Liver (tissue), 9 donors: ENCODE data around the gene UBA1. TPM values are rescaled to one million over a fixed set of nuclear protein-coding genes. Genes with fewer than 3 reads are reported as not detected.

Experiments used
- DNase-seq: peaks from one replicate; pipeline ENCODE4 v3.0.0-alpha.2; 2017; ENCODE audit warnings: low spot score
- H3K27ac ChIP-seq, 2 donors: one replicate each; pipeline ENCODE4 v1.7.0; 2013; ENCODE audit warnings: inconsistent platforms in 2 of 2, low read length in 2 of 2, control low read depth in 1 of 2, low read depth in 1 of 2, mild to moderate bottlenecking in 1 of 2
- H3K27me3 ChIP-seq, 4 donors: one replicate each; pipeline versions ENCODE4 v1.6.1 to v1.7.0; 2013; ENCODE audit warnings: low read length in 3 of 4, inconsistent platforms in 1 of 4, mild to moderate bottlenecking in 1 of 4, moderate library complexity in 1 of 4; ENCODE audit not compliant: control insufficient read depth in 4 of 4, insufficient read depth in 4 of 4
- H3K36me3 ChIP-seq, 4 donors: one replicate each; pipeline versions ENCODE4 v1.6.1 to v1.7.0; 2013; ENCODE audit warnings: low read length in 3 of 4, mild to moderate bottlenecking in 3 of 4, low read depth in 1 of 4, moderate library complexity in 1 of 4; ENCODE audit not compliant: control insufficient read depth in 4 of 4, insufficient read depth in 3 of 4
- H3K4me1 ChIP-seq, 4 donors: one replicate each; pipeline versions ENCODE4 v1.6.1 to v1.7.0; 2013; ENCODE audit warnings: low read length in 3 of 4, mild to moderate bottlenecking in 3 of 4, moderate library complexity in 1 of 4; ENCODE audit not compliant: control insufficient read depth in 4 of 4, insufficient read depth in 4 of 4
- H3K4me3 ChIP-seq, 3 donors: one replicate each; pipeline versions ENCODE4 v1.6.1 to v1.7.0; 2013; ENCODE audit warnings: low read length in 3 of 3, control low read depth in 1 of 3, low read depth in 1 of 3, mild to moderate bottlenecking in 1 of 3
- H3K9ac ChIP-seq, 2 donors: one replicate each; pipeline ENCODE4 v1.7.0; 2013; ENCODE audit warnings: low read length in 2 of 2, mild to moderate bottlenecking in 2 of 2, moderate library complexity in 2 of 2, control low read depth in 1 of 2, low read depth in 1 of 2
- H3K9me3 ChIP-seq, 4 donors: one replicate each; pipeline versions ENCODE4 v1.6.1 to v1.7.0; 2013; ENCODE audit warnings: low read length in 3 of 4; ENCODE audit not compliant: control insufficient read depth in 4 of 4
- EGR1 ChIP-seq, 2 donors: IDR thresholded peaks; 2 replicates each; pipeline ENCODE4 v1.6.1; 2016 to 2018; ENCODE audit warnings: antibody characterized with exemption in 2 of 2, low read depth in 2 of 2
- FOXA1 ChIP-seq: IDR thresholded peaks from 2 replicates; pipeline ENCODE4 v1.6.1; 2016; ENCODE audit warnings: antibody characterized with exemption
- GABPA ChIP-seq, 2 donors: IDR thresholded peaks in 1 of 2; conservative IDR thresholded peaks in 1 of 2; 2 replicates each; pipeline ENCODE4 v1.6.1; 2016; ENCODE audit warnings: antibody characterized with exemption in 2 of 2, mild to moderate bottlenecking in 1 of 2, moderate library complexity in 1 of 2
- JUND ChIP-seq, 2 donors: IDR thresholded peaks; 2 replicates each; pipeline ENCODE4 v1.6.1; 2016; ENCODE audit warnings: antibody characterized with exemption in 2 of 2
- NR2F2 ChIP-seq: IDR thresholded peaks from 2 replicates; pipeline ENCODE4 v1.6.1; 2016; ENCODE audit warnings: antibody characterized with exemption
- RAD21 ChIP-seq, 2 donors: IDR thresholded peaks; 2 replicates each; pipeline ENCODE4 v1.6.1; 2016; ENCODE audit warnings: antibody characterized with exemption in 2 of 2, mild to moderate bottlenecking in 2 of 2
- REST ChIP-seq: IDR thresholded peaks from 2 replicates; pipeline ENCODE4 v1.6.1; 2016; ENCODE audit warnings: antibody characterized with exemption, mild to moderate bottlenecking
- RXRA ChIP-seq, 2 donors: IDR thresholded peaks; 2 replicates each; pipeline ENCODE4 v1.6.1; 2017 to 2018; ENCODE audit warnings: antibody characterized with exemption in 2 of 2, mild to moderate bottlenecking in 1 of 2
- SP1 ChIP-seq: IDR thresholded peaks from 2 replicates; pipeline ENCODE4 v1.6.1; 2018; ENCODE audit warnings: antibody characterized with exemption, mild to moderate bottlenecking
- TAF1 ChIP-seq: conservative IDR thresholded peaks from 2 replicates; pipeline ENCODE4 v1.6.1; 2016; ENCODE audit warnings: antibody characterized with exemption, mild to moderate bottlenecking
- YY1 ChIP-seq: IDR thresholded peaks from 2 replicates; pipeline ENCODE4 v1.6.1; 2016; ENCODE audit warnings: antibody characterized with exemption, mild to moderate bottlenecking
- WGBS: extraction: QIAGEN DNeasy Blood & Tissue Kit; methylation state at CpG from one replicate; pipeline ENCODE4 v1.1.7; 2013; 5-methylcytosine and 5-hydroxymethylcytosine counted together
- polyA plus RNA-seq, 2 donors: library from polyadenylated mRNA; stranded (reverse) in 1 of 2; unstranded in 1 of 2; fragments of 200-250 nt in 1 of 2; fragments of >200 nt in 1 of 2; fragmentation: Nextera tagmentation in 1 of 2; extraction: Ambion mirVana in 1 of 2; gene quantifications; one replicate each; pipeline versions ENCODE4 v1.2.1 to v1.2.3, GENCODE V29; 2013 to 2015
- total RNA-seq, 2 donors: library from RNA; depleted of rRNA; stranded (reverse); fragments of >200 nt; gene quantifications; one replicate each; pipeline ENCODE4 v1.2.3, GENCODE V29; 2014
- TF ChIP-seq, protein P1 (sequence below): IDR thresholded peaks from 2 replicates; pipeline ENCODE4 v1.6.1; 2016; ENCODE audit warnings: antibody characterized with exemption
- TF ChIP-seq, protein P2 (sequence below): fragments of 150-350 bp; IDR thresholded peaks from 2 replicates; pipeline ENCODE4 v1.5.1; 2017; ENCODE audit warnings: improper control_type of control experiment, low read depth, low read length; ENCODE audit not compliant: missing input control
- donor health status: healthy.
- donor health status: healthy.
- donor health status: healthy.
- donor health status: healthy.
- donor health status: healthy.

UBA1 gene
- total and polyA plus RNA-seq, 4 donors: 39.8 to 85.4 (median 68.7) TPM

DNA sequence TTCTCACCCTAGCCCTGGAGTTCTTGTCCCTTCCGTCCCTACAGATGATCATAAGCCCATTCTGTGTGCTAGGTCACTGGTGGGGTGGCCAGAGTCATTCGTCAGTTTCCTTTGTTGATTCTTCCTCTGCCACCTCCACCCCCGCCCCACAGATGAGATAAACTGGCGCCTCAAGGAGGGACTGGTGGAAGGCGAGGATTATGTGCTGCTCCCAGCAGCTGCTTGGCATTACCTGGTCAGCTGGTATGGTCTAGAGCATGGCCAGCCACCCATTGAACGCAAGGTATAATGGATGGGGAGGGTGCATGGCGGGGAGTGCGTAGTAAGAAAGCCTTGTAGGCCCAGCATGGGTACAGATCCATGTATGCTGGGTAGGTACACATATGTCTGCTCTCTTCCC lies 45.6 kb downstream of the UBA1 start:
- no peaks in the 10 kb centered on the region for H3K4me1 ChIP-seq
- H3K27me3 ChIP-seq: peaks cover 0 to 2% (median 0%) of the 10 kb centered on the region in 4 donors
- H3K9ac ChIP-seq: no peak overlapping the region
- no peak overlapping the region for H3K4me3 ChIP-seq
- 94% methylated on average over 8 of the region's 8 CpGs for WGBS
- no peak for TF ChIP-seq TAF1
- peaks cover 0 to 21% (median 6%) of the 10 kb centered on the region in 4 donors for H3K36me3 ChIP-seq
- peaks cover 0 to 4% (median 0%) of the 10 kb centered on the region in 4 donors for H3K9me3 ChIP-seq
- no peak for DNase-seq
- no peak overlapping the region for H3K27ac ChIP-seq

- Histone ChIP-seq H3K27me3 (peaks cover 0 to 2% (median 0%) of the 10 kb centered on the region in 4 donors), H3K9ac (no peak overlapping the region), H3K36me3 (peaks cover 0 to 28% (median 9%) of the 10 kb centered on the region in 4 donors), H3K27ac (no peak overlapping the region), H3K4me1 (no peaks in the 10 kb centered on the region), H3K9me3 (peaks cover 0 to 4% (median 0%) of the 10 kb centered on the region in 4 donors), H3K4me3 (no peak overlapping the region)
- TF ChIP-seq EGR1 (IDR thresholded peaks at IDR 0.05; ENCODE audit: low read depth in 2 of 2): no peak
- TF ChIP-seq, protein P1, sequence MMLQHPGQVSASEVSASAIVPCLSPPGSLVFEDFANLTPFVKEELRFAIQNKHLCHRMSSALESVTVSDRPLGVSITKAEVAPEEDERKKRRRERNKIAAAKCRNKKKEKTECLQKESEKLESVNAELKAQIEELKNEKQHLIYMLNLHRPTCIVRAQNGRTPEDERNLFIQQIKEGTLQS: no peak
- TF ChIP-seq FOXA1: no peak
- TF ChIP-seq YY1: no peak
- no peak for TF ChIP-seq JUND (IDR thresholded peaks at IDR 0.05)
- TF ChIP-seq SP1: no peak
- TF ChIP-seq REST: no peak
- TF ChIP-seq, protein P2, sequence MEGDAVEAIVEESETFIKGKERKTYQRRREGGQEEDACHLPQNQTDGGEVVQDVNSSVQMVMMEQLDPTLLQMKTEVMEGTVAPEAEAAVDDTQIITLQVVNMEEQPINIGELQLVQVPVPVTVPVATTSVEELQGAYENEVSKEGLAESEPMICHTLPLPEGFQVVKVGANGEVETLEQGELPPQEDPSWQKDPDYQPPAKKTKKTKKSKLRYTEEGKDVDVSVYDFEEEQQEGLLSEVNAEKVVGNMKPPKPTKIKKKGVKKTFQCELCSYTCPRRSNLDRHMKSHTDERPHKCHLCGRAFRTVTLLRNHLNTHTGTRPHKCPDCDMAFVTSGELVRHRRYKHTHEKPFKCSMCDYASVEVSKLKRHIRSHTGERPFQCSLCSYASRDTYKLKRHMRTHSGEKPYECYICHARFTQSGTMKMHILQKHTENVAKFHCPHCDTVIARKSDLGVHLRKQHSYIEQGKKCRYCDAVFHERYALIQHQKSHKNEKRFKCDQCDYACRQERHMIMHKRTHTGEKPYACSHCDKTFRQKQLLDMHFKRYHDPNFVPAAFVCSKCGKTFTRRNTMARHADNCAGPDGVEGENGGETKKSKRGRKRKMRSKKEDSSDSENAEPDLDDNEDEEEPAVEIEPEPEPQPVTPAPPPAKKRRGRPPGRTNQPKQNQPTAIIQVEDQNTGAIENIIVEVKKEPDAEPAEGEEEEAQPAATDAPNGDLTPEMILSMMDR: no peak
- no peak for TF ChIP-seq RXRA (IDR thresholded peaks at IDR 0.05)
- DNase-seq: no peak
- WGBS: 98% methylated on average over 12 of the region's 12 CpGs
Observed at GRCh38 chrX:47239898-47240545, 46.4 kb downstream of the UBA1 start.

DNA sequence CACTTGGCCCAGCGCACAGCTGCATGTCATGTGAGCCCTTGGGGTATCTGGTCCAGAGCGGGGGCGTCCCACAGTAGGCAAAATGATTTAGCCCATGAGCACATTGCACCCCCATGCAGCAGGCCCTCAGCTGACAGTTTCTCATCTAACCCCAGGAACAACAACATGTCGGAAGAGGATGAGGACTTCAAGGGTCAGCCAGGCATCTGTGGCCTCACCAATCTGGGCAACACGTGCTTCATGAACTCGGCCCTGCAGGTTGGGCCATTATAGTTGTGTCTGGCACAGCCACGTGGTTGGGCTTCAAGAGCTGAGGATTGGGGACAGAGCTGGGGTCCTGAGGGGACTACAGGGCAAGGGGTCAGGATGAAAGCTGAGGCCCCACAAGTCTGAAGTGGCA lies 47.0 kb downstream of the UBA1 start:
- 97% methylated on average over 7 of the region's 7 CpGs for WGBS
- TF ChIP-seq JUND (IDR thresholded peaks at IDR 0.05) (no peak), NR2F2 (no peak), RAD21 (IDR thresholded peaks at IDR 0.05) (no peak), GABPA (IDR thresholded peaks at IDR 0.05 in 1 of 2, conservative IDR thresholded peaks at IDR 0.05 in 1 of 2) (no peak), REST (no peak)
- Histone ChIP-seq H3K36me3 (peaks cover 0 to 30% (median 10%) of the 10 kb centered on the region in 4 donors), H3K27me3 (peaks cover 0 to 2% (median 0%) of the 10 kb centered on the region in 4 donors), H3K4me1 (no peaks in the 10 kb centered on the region), H3K27ac (no peak overlapping the region), H3K9me3 (peaks cover 0 to 4% (median 0%) of the 10 kb centered on the region in 4 donors), H3K9ac (no peak overlapping the region), H3K4me3 (no peak overlapping the region)
- DNase-seq: no peak
